ENCODE data around the gene FHAD1.

FHAD1 gene

DNA sequence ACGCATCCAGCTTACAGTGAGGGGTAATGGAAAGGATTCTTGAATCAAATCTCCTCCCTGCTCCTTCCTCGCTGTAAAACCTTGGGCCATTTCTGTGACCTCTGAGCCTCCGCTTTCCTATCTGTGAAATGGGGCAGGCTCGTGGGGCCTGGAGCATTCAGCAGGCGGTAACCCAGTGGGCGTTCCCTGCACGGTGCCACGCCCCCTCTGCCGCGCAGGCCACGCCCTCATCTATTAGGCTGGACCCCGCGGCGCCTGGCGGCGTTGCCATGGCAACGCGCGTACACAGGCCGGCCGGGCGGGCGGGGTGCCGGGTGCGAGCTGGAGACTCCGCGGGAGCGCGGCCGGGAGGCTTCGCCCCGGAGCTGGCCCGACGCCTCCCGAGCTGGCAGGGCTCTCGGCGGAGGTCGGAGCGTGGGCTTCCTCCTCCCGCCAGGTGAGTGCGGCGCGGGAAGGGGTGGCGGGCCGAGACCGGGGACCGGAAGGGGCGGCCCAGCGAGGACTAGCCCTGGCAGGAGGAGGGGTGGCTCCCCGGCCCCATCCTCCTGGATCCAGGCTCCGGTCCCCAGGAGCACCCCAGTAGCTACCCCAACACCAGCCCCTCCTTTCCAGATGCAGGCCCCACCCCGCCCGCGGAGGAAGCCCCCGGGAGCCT is at the start of gene FHAD1:
TSS of gene FHAD1 (plus strand) at position 264 of the 655 bp plus-strand sequence. CDS start 4,562 bp downstream, outside the sequence.
- no peak for DNase-seq (ENCODE audit: low read depth)

DNA sequence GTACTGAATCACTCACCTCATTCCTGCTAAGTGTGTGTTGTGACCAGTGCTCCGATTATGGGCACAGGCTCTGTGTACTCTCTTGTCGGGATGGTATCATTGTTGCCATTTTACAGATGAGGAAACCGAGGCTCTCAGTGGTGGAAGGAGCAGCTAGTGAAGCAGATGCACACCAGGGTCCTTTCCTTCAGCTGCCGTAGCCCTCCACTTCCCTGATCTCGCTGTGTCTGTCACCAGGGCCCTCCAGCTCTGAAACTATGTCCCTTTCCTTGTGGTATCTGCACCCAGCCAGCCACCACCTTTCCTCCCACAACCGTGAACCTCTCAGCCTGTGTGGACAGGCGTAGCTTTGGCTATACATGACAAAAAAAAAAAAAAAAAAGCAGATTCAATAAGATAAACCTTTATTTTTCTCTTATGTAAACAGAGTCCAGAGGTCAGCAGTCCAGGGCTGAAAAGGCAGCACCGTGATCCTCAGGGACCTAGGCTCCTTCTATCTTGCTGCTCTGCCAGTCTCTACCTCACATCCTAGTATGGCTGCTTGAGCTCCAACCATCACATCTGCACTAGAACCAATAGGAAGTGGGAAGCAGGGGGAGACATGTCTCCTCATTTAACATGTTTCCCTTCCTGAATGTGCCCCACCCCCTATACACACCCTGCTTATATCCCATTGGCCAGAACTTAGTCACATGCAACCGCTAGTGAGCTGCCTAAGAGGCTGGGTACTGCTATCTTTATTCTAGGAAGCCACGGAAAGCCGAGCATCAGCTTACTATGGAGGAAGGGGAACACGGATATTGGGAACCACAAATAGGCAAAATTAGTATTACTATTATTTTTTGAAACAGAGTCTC is 49.2 kb upstream of the FHAD1 start:
- no peak for DNase-seq (ENCODE audit: low read depth)

DNA sequence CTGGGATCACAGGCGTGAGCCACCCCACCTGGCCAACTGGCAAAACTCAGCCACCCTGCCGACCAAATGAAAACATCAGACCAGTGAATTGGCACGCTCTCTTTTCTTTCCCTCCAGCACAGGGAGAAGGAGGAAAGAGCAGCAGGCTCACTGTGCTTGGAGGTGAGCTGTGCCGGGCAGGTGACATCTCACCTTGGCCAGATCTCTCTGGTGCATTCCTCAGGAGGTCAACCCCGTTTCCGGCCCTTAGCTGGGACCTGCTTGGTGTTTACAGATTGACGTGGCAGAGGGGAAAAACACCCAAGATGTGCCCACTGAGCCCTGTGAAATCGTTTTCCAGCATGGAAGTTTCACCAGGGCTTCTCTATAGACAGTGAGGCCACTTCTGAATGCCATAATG is 48.3 kb upstream of the FHAD1 start:
- no peak for DNase-seq (ENCODE audit: low read depth)

DNA sequence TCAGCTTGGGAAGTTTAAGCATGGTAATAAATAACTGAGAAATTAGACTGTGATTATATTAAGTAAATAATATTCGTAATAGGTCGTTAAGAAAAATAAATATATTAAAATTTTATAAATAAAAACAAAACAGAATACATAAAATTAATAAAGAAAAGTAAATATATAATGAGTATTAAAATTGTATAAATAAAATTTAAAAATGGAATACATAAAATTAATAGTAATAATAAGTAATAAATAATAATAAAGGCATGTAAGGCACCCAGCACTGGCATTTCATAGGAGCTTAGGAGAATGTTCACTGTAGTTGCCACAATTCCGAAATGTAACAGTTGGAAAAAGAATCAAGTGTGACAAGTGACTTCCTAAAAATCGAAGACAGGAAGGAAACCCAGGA is 45.8 kb upstream of the FHAD1 start:
- no peak for DNase-seq (ENCODE audit: low read depth)

DNA sequence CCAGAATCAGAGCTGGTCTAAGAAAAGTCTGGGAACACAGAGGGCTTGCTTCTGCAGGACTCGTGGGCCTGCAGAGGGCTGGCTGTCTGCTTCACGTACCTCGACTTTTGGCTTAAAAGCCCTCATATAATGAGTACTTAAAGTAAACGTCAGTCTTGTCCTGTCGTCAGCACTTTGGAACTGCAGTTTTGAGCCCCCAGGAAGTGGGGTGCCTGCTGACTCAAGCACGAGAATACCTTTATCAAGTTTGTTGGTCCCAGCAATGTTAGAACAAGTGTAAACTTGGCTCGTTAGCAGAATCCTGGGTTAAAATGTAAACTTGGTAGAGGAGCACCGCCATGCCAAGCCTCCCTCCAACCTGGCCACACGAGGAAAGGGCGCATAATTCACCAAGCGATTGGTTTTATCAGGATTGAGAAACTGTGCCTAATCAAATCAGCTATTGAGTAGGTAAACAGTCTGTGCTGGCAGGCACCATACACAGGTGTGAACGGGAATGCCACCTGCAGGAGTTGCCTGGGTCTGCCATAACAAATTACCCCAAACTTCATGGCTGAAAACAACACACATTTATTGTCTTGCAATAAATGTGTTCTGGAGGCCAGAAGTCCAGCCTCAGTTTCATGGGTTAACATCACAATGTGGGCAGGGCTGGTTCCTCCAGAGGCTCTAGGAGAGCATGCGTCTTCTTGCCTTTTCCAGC is 45.0 kb upstream of the FHAD1 start:
- DNase-seq (ENCODE audit: low read depth): no peak

- no peak for DNase-seq (ENCODE audit: low read depth)
These were observed 42.1 kb upstream of the FHAD1 start for GRCh38 chr1:15204931-15205330.

- DNase-seq (ENCODE audit: low read depth): no peak
These were observed 41.3 kb upstream of the FHAD1 start for GRCh38 chr1:15205586-15206346.

- no peak for DNase-seq (ENCODE audit: low read depth)
These were observed 40.5 kb upstream of the FHAD1 start for GRCh38 chr1:15206418-15207030.

GRCh38 chr1:15207031-15207828 is 39.8 kb upstream of the FHAD1 start:
- no peak for DNase-seq (ENCODE audit: low read depth)

- no peak for DNase-seq (ENCODE audit: low read depth)
These were observed 39.1 kb upstream of the FHAD1 start for GRCh38 chr1:15207829-15208429.

GRCh38 chr1:15210651-15211375 is 36.2 kb upstream of the FHAD1 start:
- no peak for DNase-seq (ENCODE audit: low read depth)

GRCh38 chr1:15211424-15211823 is 35.6 kb upstream of the FHAD1 start:
- DNase-seq (ENCODE audit: low read depth): no peak

GRCh38 chr1:15212216-15212953 is 34.6 kb upstream of the FHAD1 start:
- DNase-seq (ENCODE audit: low read depth): no peak

DNA sequence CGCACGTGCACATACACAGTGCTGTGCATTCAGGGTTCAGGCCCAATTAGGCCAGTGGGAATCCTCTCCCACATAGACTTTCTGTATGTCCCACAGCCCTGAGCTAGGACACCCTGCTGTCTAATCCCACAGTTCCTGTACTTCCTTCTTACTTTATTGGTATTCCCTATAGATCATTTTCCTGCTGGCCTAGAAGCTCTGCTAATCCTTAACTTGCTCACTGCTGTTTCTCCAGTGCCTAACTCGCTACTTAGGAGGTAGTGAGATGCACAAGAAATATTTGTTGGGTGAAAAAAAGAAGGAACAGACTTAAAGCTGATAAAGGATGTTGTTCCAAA is 34.1 kb upstream of the FHAD1 start:
- DNase-seq (ENCODE audit: low read depth): no peak

GRCh38 chr1:15213341-15213821 is 33.6 kb upstream of the FHAD1 start:
- DNase-seq (ENCODE audit: low read depth): no peak

- no peak for DNase-seq (ENCODE audit: low read depth)
These were observed 32.5 kb upstream of the FHAD1 start for GRCh38 chr1:15214527-15214926.

- no peak for DNase-seq (ENCODE audit: low read depth)
These were observed 31.9 kb upstream of the FHAD1 start for GRCh38 chr1:15215116-15215515.

DNA sequence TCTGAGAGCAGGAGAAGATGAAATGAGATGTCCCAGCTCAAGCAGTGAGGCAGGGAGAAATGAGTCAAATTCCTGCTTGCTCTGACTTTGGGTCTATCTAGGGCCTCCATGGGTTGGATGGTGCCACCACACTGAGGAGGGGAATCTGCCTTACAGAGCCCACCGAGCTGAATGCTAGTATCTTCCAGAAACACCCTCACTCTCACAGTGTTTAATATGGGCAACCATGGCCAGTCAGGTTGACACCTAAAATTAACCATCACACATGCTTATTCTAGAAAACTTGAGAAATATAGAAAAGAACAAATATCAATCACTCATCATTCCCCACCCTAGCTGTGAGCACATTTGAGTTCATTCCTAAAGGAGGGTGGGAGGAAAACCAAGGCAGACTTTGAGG is 29.4 kb upstream of the FHAD1 start:
- DNase-seq (ENCODE audit: low read depth): no peak

Data from CMK (cell line).